WTC11 (cell line): Measurements from ENCODE around the gene NGB. TPM values are rescaled to one million over a fixed set of nuclear protein-coding genes. Genes with fewer than 3 reads are reported as not detected.

Experiments used
- ATAC-seq: fragments of 200-7000 bp; cut with Tn5 transposase; 2 replicates; pipeline ENCODE4 v1.10.0; 2021; ENCODE audit warnings: mild to moderate bottlenecking, moderate library complexity
- CTCF ChIA-PET: fragments of 300-600 bp; sonication (Branson Sonifier 250); formaldehyde crosslinking; loops from one replicate; lab custom pipeline; 2021; ENCODE audit warnings: antibody characterized with exemption; lab: Charles Lee
- POLR2A ChIA-PET: fragments of 350-600 bp; sonication (Branson Sonifier 250); formaldehyde crosslinking; loops from one replicate; lab custom pipeline; 2021; ENCODE audit warnings: antibody characterized with exemption; lab: Charles Lee
- DNase-seq: peaks from one replicate; pipeline ENCODE4 v3.0.0; 2021; ENCODE audit warnings: low spot score
- H3K27ac Mint-ChIP-seq: 2 replicates; pipeline ENCODE4 v1.8.0; 2021; ENCODE audit warnings: mixed read lengths
- H3K27me3 Mint-ChIP-seq: 2 replicates; pipeline ENCODE4 v1.8.0; 2021; ENCODE audit warnings: low read depth, mild to moderate bottlenecking, moderate library complexity, mixed read lengths
- H3K36me3 Mint-ChIP-seq: 2 replicates; pipeline ENCODE4 v1.8.0; 2021; ENCODE audit warnings: mixed read lengths
- H3K4me1 Mint-ChIP-seq: 2 replicates; pipeline ENCODE4 v1.8.0; 2022; ENCODE audit warnings: mixed read lengths
- H3K4me3 Mint-ChIP-seq: 2 replicates; pipeline ENCODE4 v1.8.0; 2021; ENCODE audit warnings: mild to moderate bottlenecking, moderate library complexity, mixed read lengths
- H3K9me3 Mint-ChIP-seq: 2 replicates; pipeline ENCODE4 v1.8.0; 2021; ENCODE audit warnings: mixed read lengths
- AFF4 ChIP-seq: sonication (generic); formaldehyde crosslinking; IDR thresholded peaks from 2 replicates; pipeline ENCODE4 v1.8.1; 2023; ENCODE audit warnings: mild to moderate bottlenecking, missing genetic modification reagents, borderline replicate concordance
- CREB1 ChIP-seq: sonication (generic); formaldehyde crosslinking; IDR thresholded peaks from 2 replicates; pipeline ENCODE4 v1.8.0; 2023; ENCODE audit warnings: mild to moderate bottlenecking, missing genetic modification reagents
- ESRRA ChIP-seq: sonication (generic); formaldehyde crosslinking; IDR thresholded peaks from 2 replicates; pipeline ENCODE4 v1.8.1; 2022; ENCODE audit warnings: mild to moderate bottlenecking, missing genetic modification reagents, borderline replicate concordance
- FOXP4 ChIP-seq: sonication (generic); formaldehyde crosslinking; IDR thresholded peaks from 2 replicates; pipeline ENCODE4 v1.8.0; 2022; ENCODE audit warnings: mild to moderate bottlenecking, missing genetic modification reagents
- JUN ChIP-seq: sonication (generic); formaldehyde crosslinking; IDR thresholded peaks from 2 replicates; pipeline ENCODE4 v1.8.0; 2023; ENCODE audit warnings: mild to moderate bottlenecking, missing genetic modification reagents
- MXD4 ChIP-seq: fragments of 250-450 bp; sonication (Bioruptor Pico); IDR thresholded peaks from 2 replicates; pipeline ENCODE4 v1.8.0; 2021; ENCODE audit warnings: mild to moderate bottlenecking, moderate library complexity, borderline replicate concordance
- NFATC4 ChIP-seq: fragments of 250-450 bp; sonication (Bioruptor Pico); IDR thresholded peaks from 2 replicates; pipeline ENCODE4 v1.9.0; 2021; ENCODE audit warnings: mild to moderate bottlenecking
- OVOL2 ChIP-seq: fragments of 250-450 bp; sonication (Bioruptor Pico); IDR thresholded peaks from 2 replicates; pipeline ENCODE4 v1.9.0; 2021; ENCODE audit warnings: mild to moderate bottlenecking, borderline replicate concordance
- PRDM15 ChIP-seq: sonication (generic); formaldehyde crosslinking; IDR thresholded peaks from 2 replicates; pipeline ENCODE4 v1.8.0; 2022; ENCODE audit warnings: missing genetic modification reagents
- PREB ChIP-seq: sonication (generic); formaldehyde crosslinking; IDR thresholded peaks from 2 replicates; pipeline ENCODE4 v1.8.1; 2022; ENCODE audit warnings: mild to moderate bottlenecking, missing genetic modification reagents, moderate library complexity, borderline replicate concordance
- RELA ChIP-seq: sonication (generic); formaldehyde crosslinking; IDR thresholded peaks from 2 replicates; pipeline ENCODE4 v1.8.1; 2022; ENCODE audit warnings: missing genetic modification reagents, mild to moderate bottlenecking, borderline replicate concordance
- SOX15 ChIP-seq: fragments of 250-450 bp; sonication (Bioruptor Pico); IDR thresholded peaks from 2 replicates; pipeline ENCODE4 v1.9.0; 2021; ENCODE audit warnings: mild to moderate bottlenecking
- TEAD1 ChIP-seq: sonication (generic); formaldehyde crosslinking; IDR thresholded peaks from 2 replicates; pipeline ENCODE4 v1.8.0; 2022; ENCODE audit warnings: mild to moderate bottlenecking, missing genetic modification reagents
- ZNF121 ChIP-seq: sonication (generic); formaldehyde crosslinking; IDR thresholded peaks from 2 replicates; pipeline ENCODE4 v1.8.0; 2023; ENCODE audit warnings: missing genetic modification reagents
- ZNF138 ChIP-seq: sonication (generic); formaldehyde crosslinking; conservative IDR thresholded peaks from 2 replicates; pipeline ENCODE4 v1.8.1; 2022; ENCODE audit warnings: mild to moderate bottlenecking, moderate library complexity, missing genetic modification reagents
- ZNF263 ChIP-seq: sonication (generic); formaldehyde crosslinking; IDR thresholded peaks from 2 replicates; pipeline ENCODE4 v1.8.1; 2022; ENCODE audit warnings: low read depth, mild to moderate bottlenecking, moderate library complexity, missing genetic modification reagents
- ZNF416 ChIP-seq: fragments of 250-450 bp; sonication (Bioruptor Pico); IDR thresholded peaks from 2 replicates; pipeline ENCODE4 v1.9.0; 2021; ENCODE audit warnings: mild to moderate bottlenecking, inconsistent platforms
- ZNF423 ChIP-seq: fragments of 250-450 bp; sonication (Bioruptor Pico); IDR thresholded peaks from 2 replicates; pipeline ENCODE4 v2.1.2; 2022; ENCODE audit warnings: mild to moderate bottlenecking, moderate library complexity
- total RNA-seq: library from RNA; stranded (reverse); gene quantifications from 3 replicates; pipeline ENCODE4 v1.2.3, GENCODE V29; 2021

NGB gene
- total RNA-seq, 1 experiment from 2014 or later: 0.33 TPM

GRCh38 chr14:77249286-77249685 lies 21.7 kb downstream of the NGB start:
- ATAC-seq (no peak), DNase-seq (no peak)
- POLR2A ChIA-PET: no interaction called here
- Mint-ChIP-seq H3K27me3 (no peaks in the 10 kb centered on the region), H3K9me3 (no peaks in the 10 kb centered on the region), H3K36me3 (no peaks in the 10 kb centered on the region), H3K4me3 (no peak overlapping the region), H3K4me1 (no peaks in the 10 kb centered on the region), H3K27ac (no peak overlapping the region)
- CTCF ChIA-PET: interaction anchor here (1.0 to 2.1 kb wide), 3 partner anchors 20 to 106 kb away, joined by 3 to 6 read pairs (median 3); no protein-coding TSS in a partner anchor
- TF ChIP-seq ZNF121 (CRISPR knock-in tag): no peak
- TF ChIP-seq RELA (CRISPR knock-in tag): no peak
- TF ChIP-seq ZNF416 (CRISPR knock-in tag): no peak
- TF ChIP-seq CREB1 (CRISPR knock-in tag): no peak
- no peak for TF ChIP-seq ZNF138 (CRISPR knock-in tag)
- TF ChIP-seq ESRRA (CRISPR knock-in tag): no peak
- no peak for TF ChIP-seq NFATC4 (CRISPR knock-in tag)
- no peak for TF ChIP-seq FOXP4
- TF ChIP-seq PREB (CRISPR knock-in tag): no peak
- no peak for TF ChIP-seq SOX15
- no peak for TF ChIP-seq PRDM15 (CRISPR knock-in tag)
- no peak for TF ChIP-seq JUN (CRISPR knock-in tag)
- no peak for TF ChIP-seq AFF4 (CRISPR knock-in tag)
- no peak for TF ChIP-seq MXD4 (CRISPR knock-in tag)
- no peak for TF ChIP-seq ZNF263 (CRISPR knock-in tag)
- no peak for TF ChIP-seq OVOL2 (CRISPR knock-in tag)
- TF ChIP-seq TEAD1 (CRISPR knock-in tag): no peak
- TF ChIP-seq ZNF423 (CRISPR knock-in tag): no peak
